Measurements from ENCODE around the gene COL26A1. TPM values are rescaled to one million over a fixed set of nuclear protein-coding genes. Genes with fewer than 3 reads are reported as not detected.
"Not testable (repeated sequence)": the region's sequence is repeated elsewhere in the genome, so short reads cannot be mapped to it uniquely, and the experiment has no call there.

COL26A1 gene
- total RNA-seq, 3 donors from 2014 or later: not detected

GRCh38 chr7:101466871-101467270 is 104.2 kb downstream of the COL26A1 start:
- Histone ChIP-seq H3K36me3 (ENCODE audit: low read depth) (no peaks in the 10 kb centered on the region), H3K4me3 (no peak overlapping the region), H3K9me3 (no peaks in the 10 kb centered on the region), H3K4me1 (ENCODE audit: low read depth) (no peaks in the 10 kb centered on the region)
- ATAC-seq: no peak
- no peak for TF ChIP-seq CTCF (IDR thresholded peaks at IDR 0.05)
- intact Hi-C loops (cut with DNase I, micrococcal nuclease): no loop called here
- DNase-seq: no peak

- Histone ChIP-seq H3K4me1 (ENCODE audit: low read depth) (no peaks in the 10 kb centered on the region), H3K4me3 (no peak overlapping the region), H3K9me3 (no peaks in the 10 kb centered on the region), H3K36me3 (ENCODE audit: low read depth) (no peaks in the 10 kb centered on the region)
- DNase-seq (no peak), ATAC-seq (no peak)
- TF ChIP-seq CTCF (IDR thresholded peaks at IDR 0.05): no peak
- intact Hi-C loops (cut with DNase I, micrococcal nuclease): no loop called here
Measured at GRCh38 chr7:101468546-101469275, 106.0 kb downstream of the COL26A1 start.

GRCh38 chr7:101470668-101471487 is 108.2 kb downstream of the COL26A1 start:
- no peaks in the 10 kb centered on the region for H3K9me3 ChIP-seq
- no peak overlapping the region for H3K4me3 ChIP-seq
- intact Hi-C loops (cut with DNase I, micrococcal nuclease): no loop called here
- H3K36me3 ChIP-seq (ENCODE audit: low read depth): no peaks in the 10 kb centered on the region
- H3K4me1 ChIP-seq (ENCODE audit: low read depth): no peaks in the 10 kb centered on the region
- ATAC-seq (no peak), DNase-seq (peak in 1 of 3 donors; percentile 5)
- no peak for TF ChIP-seq CTCF (IDR thresholded peaks at IDR 0.05)

- Histone ChIP-seq H3K36me3 (ENCODE audit: low read depth) (no peaks in the 10 kb centered on the region), H3K4me3 (no peak overlapping the region), H3K9me3 (peaks cover 7% of the 10 kb centered on the region), H3K4me1 (ENCODE audit: low read depth) (no peaks in the 10 kb centered on the region)
- ATAC-seq (no peak), DNase-seq (peak in 1 of 3 donors; percentile 3)
- TF ChIP-seq CTCF (IDR thresholded peaks at IDR 0.05): no peak
- intact Hi-C loops (cut with DNase I, micrococcal nuclease): no loop called here
Measured at GRCh38 chr7:101474178-101474577, 111.5 kb downstream of the COL26A1 start.

- intact Hi-C loops (cut with DNase I, micrococcal nuclease); H3K4me1 ChIP-seq (ENCODE audit: low read depth); H3K4me3 ChIP-seq; ATAC-seq; H3K36me3 ChIP-seq (ENCODE audit: low read depth); DNase-seq: not testable (repeated sequence)
- H3K9me3 ChIP-seq: peaks cover 14% of the 10 kb centered on the region
Measured at GRCh38 chr7:101475691-101476090, 113.0 kb downstream of the COL26A1 start.

GRCh38 chr7:101479217-101479616 is 116.5 kb downstream of the COL26A1 start:
- ATAC-seq: no peak
- intact Hi-C loops (cut with DNase I, micrococcal nuclease): no loop called here
- no peak overlapping the region for H3K4me3 ChIP-seq
- no peak for DNase-seq
- TF ChIP-seq CTCF (IDR thresholded peaks at IDR 0.05): no peak
- H3K9me3 ChIP-seq: peaks cover 14% of the 10 kb centered on the region
- no peaks in the 10 kb centered on the region for H3K4me1 ChIP-seq (ENCODE audit: low read depth)
- no peaks in the 10 kb centered on the region for H3K36me3 ChIP-seq (ENCODE audit: low read depth)

GRCh38 chr7:101486056-101486432 is 123.4 kb downstream of the COL26A1 start:
- ATAC-seq; intact Hi-C loops (cut with DNase I, micrococcal nuclease); H3K9me3 ChIP-seq; H3K36me3 ChIP-seq (ENCODE audit: low read depth); H3K4me3 ChIP-seq; H3K4me1 ChIP-seq (ENCODE audit: low read depth): not testable (repeated sequence)
- peak in 1 of 3 donors; percentile 19 for DNase-seq
